CD1c-positive myeloid dendritic cell (primary cell): ENCODE data around the gene TBC1D22A.

Experiments
- DNase-seq: peaks from one replicate; pipeline ENCODE4 v3.0.0-alpha.2; 2016; ENCODE audit errors: extremely low spot score

Gene TBC1D22A

GRCh38 chr22:47013861-47014635 is 251.6 kb downstream of the TBC1D22A start:
- DNase-seq, result no peak

GRCh38 chr22:47014636-47015345 is 252.3 kb downstream of the TBC1D22A start:
- DNase-seq, result no peak

GRCh38 chr22:47015589-47016178 is 253.2 kb downstream of the TBC1D22A start:
- no peak for DNase-seq

GRCh38 chr22:47016631-47017030 is 254.2 kb downstream of the TBC1D22A start:
- DNase-seq, result no peak

- no peak for DNase-seq
Observed at GRCh38 chr22:47017245-47017644, 254.8 kb downstream of the TBC1D22A start.

- no peak for DNase-seq
Observed at GRCh38 chr22:47018010-47018910, 255.8 kb downstream of the TBC1D22A start.

- no peak for DNase-seq
Observed at GRCh38 chr22:47019012-47019790, 256.8 kb downstream of the TBC1D22A start.

GRCh38 chr22:47020166-47020565 is 257.7 kb downstream of the TBC1D22A start:
- DNase-seq, result no peak

GRCh38 chr22:47021371-47022074 is 259.1 kb downstream of the TBC1D22A start:
- no peak for DNase-seq

GRCh38 chr22:47022075-47022473 is 259.6 kb downstream of the TBC1D22A start:
- DNase-seq, result no peak

- DNase-seq, result no peak
Observed at GRCh38 chr22:47022475-47022874, 260.0 kb downstream of the TBC1D22A start.

- DNase-seq, result no peak
Observed at GRCh38 chr22:47023871-47024270, 261.4 kb downstream of the TBC1D22A start.

GRCh38 chr22:47027766-47028165 is 265.3 kb downstream of the TBC1D22A start:
- DNase-seq, result no peak

- DNase-seq, result no peak
Observed at GRCh38 chr22:47029244-47030074, 267.0 kb downstream of the TBC1D22A start.

- DNase-seq, result no peak
Observed at GRCh38 chr22:47030143-47030661, 267.8 kb downstream of the TBC1D22A start.

- DNase-seq, result no peak
Observed at GRCh38 chr22:47030881-47031627, 268.6 kb downstream of the TBC1D22A start.

GRCh38 chr22:47031628-47031915 is 269.1 kb downstream of the TBC1D22A start:
- no peak for DNase-seq

GRCh38 chr22:47032091-47032943 is 269.9 kb downstream of the TBC1D22A start:
- no peak for DNase-seq
